DOHH2 (cell line): ENCODE results near the gene SRCAP.
A peak's percentile ranks its signal among the peaks of the same experiment; 100 is the strongest.

Source experiments
- H3F3A ChIP-seq: fragments of 200-600 bp; sonication (generic), shearing (Covaris generic); 2 replicates; pipeline ENCODE4 v1.6.0; 2016; ENCODE audit warnings: antibody characterized with exemption, mild to moderate bottlenecking; ENCODE audit not compliant: control insufficient read depth, insufficient read depth
- H3K27ac ChIP-seq: fragments of 200-600 bp; sonication (generic); 2 replicates; pipeline ENCODE4 v1.5.1; 2014; ENCODE audit warnings: low read depth, mild to moderate bottlenecking, low read length, moderate library complexity
- H3K27me3 ChIP-seq: fragments of 200-600 bp; sonication (generic); 2 replicates; pipeline ENCODE4 v1.6.1; 2014; ENCODE audit warnings: mild to moderate bottlenecking, low read length, mixed read lengths; ENCODE audit not compliant: control insufficient read depth
- H3K36me3 ChIP-seq: fragments of 200-600 bp; sonication (generic); 2 replicates; pipeline ENCODE4 v1.6.1; 2014; ENCODE audit warnings: mild to moderate bottlenecking, low read length, moderate library complexity, mixed read lengths; ENCODE audit not compliant: control insufficient read depth
- H3K4me1 ChIP-seq: fragments of 200-600 bp; sonication (generic); 2 replicates; pipeline ENCODE4 v1.6.1; 2014; ENCODE audit warnings: mild to moderate bottlenecking, low read length, mixed read lengths; ENCODE audit not compliant: control insufficient read depth
- H3K4me2 ChIP-seq: fragments of 200-600 bp; sonication (generic); 2 replicates; pipeline ENCODE4 v1.6.0; 2014; ENCODE audit warnings: mild to moderate bottlenecking, low read length, moderate library complexity
- H3K4me3 ChIP-seq: fragments of 200-600 bp; sonication (generic); 2 replicates; pipeline ENCODE4 v1.5.1; 2014; ENCODE audit warnings: mild to moderate bottlenecking, low read length, mixed read lengths
- H3K79me2 ChIP-seq: fragments of 200-600 bp; sonication (generic); 2 replicates; pipeline ENCODE4 v1.6.1; 2014; ENCODE audit warnings: mild to moderate bottlenecking, low read length, mixed read lengths; ENCODE audit not compliant: control insufficient read depth
- H3K9me2 ChIP-seq: fragments of 200-600 bp; sonication (generic); replicated peaks from 2 replicates; pipeline ENCODE4 v1.6.1; 2014; ENCODE audit warnings: mild to moderate bottlenecking, low read length, mixed read lengths; ENCODE audit not compliant: control insufficient read depth
- H3K9me3 ChIP-seq: fragments of 200-600 bp; sonication (generic); 2 replicates; pipeline ENCODE4 v1.6.1; 2014; ENCODE audit warnings: antibody characterized with exemption, low read length, mixed read lengths; ENCODE audit not compliant: control insufficient read depth, insufficient read depth
- H4K20me1 ChIP-seq: fragments of 200-600 bp; sonication (generic); 2 replicates; pipeline ENCODE4 v1.6.0; 2014; ENCODE audit warnings: low read depth, mild to moderate bottlenecking, antibody characterized with exemption, low read length, moderate library complexity; ENCODE audit not compliant: control insufficient read depth, insufficient read depth
- EZH2phosphoT487 ChIP-seq: fragments of 200-600 bp; sonication (generic); IDR thresholded peaks from 2 replicates; pipeline ENCODE4 v1.6.1; 2017; ENCODE audit warnings: borderline replicate concordance, mild to moderate bottlenecking, antibody characterized with exemption, low read length, moderate library complexity, mixed read lengths
- TF ChIP-seq, protein P1 (sequence below): fragments of 200-600 bp; sonication (generic); IDR thresholded peaks from one replicate; pipeline ENCODE4 v1.5.1; 2014; ENCODE audit warnings: antibody characterized with exemption, mild to moderate bottlenecking, low read depth, low read length; ENCODE audit not compliant: poor library complexity, severe bottlenecking

SRCAP gene

GRCh38 chr16:30663038-30663437 lies 35.9 kb upstream of the SRCAP start:
- no peak overlapping the region for H3K4me3 ChIP-seq
- no peaks in the 10 kb centered on the region for H3K9me3 ChIP-seq
- peaks cover 2% of the 10 kb centered on the region for H3F3A ChIP-seq
- no peaks in the 10 kb centered on the region for H3K27me3 ChIP-seq
- peaks cover 45% of the 10 kb centered on the region for H3K79me2 ChIP-seq
- H3K9me2 ChIP-seq = no peaks in the 10 kb centered on the region
- H3K27ac ChIP-seq = no peak overlapping the region
- H3K36me3 ChIP-seq = peaks cover 82% of the 10 kb centered on the region
- H3K4me2 ChIP-seq = peak overlapping the region; percentile 10; the same call in 1 of the 2 replicates
- TF ChIP-seq EZH2phosphoT487 = no peak
- TF ChIP-seq, protein P1, sequence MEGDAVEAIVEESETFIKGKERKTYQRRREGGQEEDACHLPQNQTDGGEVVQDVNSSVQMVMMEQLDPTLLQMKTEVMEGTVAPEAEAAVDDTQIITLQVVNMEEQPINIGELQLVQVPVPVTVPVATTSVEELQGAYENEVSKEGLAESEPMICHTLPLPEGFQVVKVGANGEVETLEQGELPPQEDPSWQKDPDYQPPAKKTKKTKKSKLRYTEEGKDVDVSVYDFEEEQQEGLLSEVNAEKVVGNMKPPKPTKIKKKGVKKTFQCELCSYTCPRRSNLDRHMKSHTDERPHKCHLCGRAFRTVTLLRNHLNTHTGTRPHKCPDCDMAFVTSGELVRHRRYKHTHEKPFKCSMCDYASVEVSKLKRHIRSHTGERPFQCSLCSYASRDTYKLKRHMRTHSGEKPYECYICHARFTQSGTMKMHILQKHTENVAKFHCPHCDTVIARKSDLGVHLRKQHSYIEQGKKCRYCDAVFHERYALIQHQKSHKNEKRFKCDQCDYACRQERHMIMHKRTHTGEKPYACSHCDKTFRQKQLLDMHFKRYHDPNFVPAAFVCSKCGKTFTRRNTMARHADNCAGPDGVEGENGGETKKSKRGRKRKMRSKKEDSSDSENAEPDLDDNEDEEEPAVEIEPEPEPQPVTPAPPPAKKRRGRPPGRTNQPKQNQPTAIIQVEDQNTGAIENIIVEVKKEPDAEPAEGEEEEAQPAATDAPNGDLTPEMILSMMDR = no peak
- peaks cover 35% of the 10 kb centered on the region for H3K4me1 ChIP-seq
- peaks cover 4% of the 10 kb centered on the region; the same call in 1 of the 2 replicates for H4K20me1 ChIP-seq

- H3F3A ChIP-seq = peaks cover 2% of the 10 kb centered on the region
- H3K27me3 ChIP-seq = no peaks in the 10 kb centered on the region
- H3K9me3 ChIP-seq = no peaks in the 10 kb centered on the region
- H3K27ac ChIP-seq = no peak overlapping the region
- no peak overlapping the region for H3K4me2 ChIP-seq
- H3K36me3 ChIP-seq = peaks cover 87% of the 10 kb centered on the region
- H3K4me1 ChIP-seq = peaks cover 35% of the 10 kb centered on the region
- no peaks in the 10 kb centered on the region for H3K9me2 ChIP-seq
- no peak overlapping the region for H3K4me3 ChIP-seq
- no peak for TF ChIP-seq EZH2phosphoT487
- TF ChIP-seq, protein P1 = no peak
- peaks cover 4% of the 10 kb centered on the region; the same call in 1 of the 2 replicates for H4K20me1 ChIP-seq
- peaks cover 45% of the 10 kb centered on the region for H3K79me2 ChIP-seq
Observed at GRCh38 chr16:30663820-30664219, 35.2 kb upstream of the SRCAP start.

GRCh38 chr16:30664616-30665109 lies 34.3 kb upstream of the SRCAP start:
- H3K4me3 ChIP-seq = no peak overlapping the region
- H3K36me3 ChIP-seq = peaks cover 93% of the 10 kb centered on the region
- H3K9me2 ChIP-seq = no peaks in the 10 kb centered on the region
- TF ChIP-seq EZH2phosphoT487 = no peak
- TF ChIP-seq, protein P1 = no peak
- no peaks in the 10 kb centered on the region for H3K27me3 ChIP-seq
- H3F3A ChIP-seq = no peaks in the 10 kb centered on the region; the same call in 1 of the 2 replicates
- H3K4me2 ChIP-seq = no peak overlapping the region
- H4K20me1 ChIP-seq = peaks cover 4% of the 10 kb centered on the region; the same call in 1 of the 2 replicates
- H3K27ac ChIP-seq = no peak overlapping the region
- peaks cover 35% of the 10 kb centered on the region for H3K4me1 ChIP-seq
- no peaks in the 10 kb centered on the region for H3K9me3 ChIP-seq
- peaks cover 43% of the 10 kb centered on the region for H3K79me2 ChIP-seq
